ENCODE results near the gene ADAMTSL3. TPM values are rescaled to one million over a fixed set of nuclear protein-coding genes. Genes with fewer than 3 reads are reported as not detected.

Gene ADAMTSL3
- total RNA-seq, 1 experiment from 2014 or later = 0.08 TPM

Small RNA genes lying within 50 kb of the gene (small RNA-seq; reads per million reads assigned to genes)
- 0 reads per million in 2 experiments for gene RNU6-1339P
- 0 reads per million in 2 experiments for gene RNU6-401P

Other genes with a start within 250 kb of the ADAMTSL3 start
- not detected in 2 replicates for gene SH3GL3, start 206.8 kb upstream of the ADAMTSL3 start, total RNA-seq (2014; rRNA removed; shearing (Covaris generic))